M059J (cell line): ENCODE data around the gene PPP3CA. TPM values are rescaled to one million over a fixed set of nuclear protein-coding genes. Genes with fewer than 3 reads are reported as not detected.
A peak's percentile ranks its signal among the peaks of the same experiment; 100 is the strongest.

Experiments
- DNase-seq: peaks from one replicate; pipeline ENCODE4 v3.0.0-alpha.2; 2012; ENCODE audit warnings: low read depth
- total RNA-seq: library from RNA; depleted of rRNA; stranded (reverse); fragments of >200 nt; shearing (Covaris generic); gene quantifications from 2 replicates; pipeline ENCODE4 v1.2.3, GENCODE V29; 2014

The PPP3CA gene
- total RNA-seq, 1 experiment from 2014 or later: 30.3 TPM

GRCh38 chr4:101288365-101289145 is 58.8 kb downstream of the PPP3CA start:
- no peak for DNase-seq

- DNase-seq: no peak
Observed at GRCh38 chr4:101287324-101287723, 60.0 kb downstream of the PPP3CA start.

- DNase-seq: no peak
Observed at GRCh38 chr4:101286663-101287062, 60.7 kb downstream of the PPP3CA start.

- DNase-seq: no peak
Observed at GRCh38 chr4:101285985-101286384, 61.3 kb downstream of the PPP3CA start.

- peak; percentile 32 for DNase-seq
Observed at GRCh38 chr4:101284546-101284945, 62.8 kb downstream of the PPP3CA start.

- DNase-seq: no peak
Observed at GRCh38 chr4:101283434-101283833, 63.9 kb downstream of the PPP3CA start.

- DNase-seq: no peak
Observed at GRCh38 chr4:101282076-101282844, 65.1 kb downstream of the PPP3CA start.

- no peak for DNase-seq
Observed at GRCh38 chr4:101280866-101281600, 66.3 kb downstream of the PPP3CA start.

GRCh38 chr4:101279377-101279871 is 67.9 kb downstream of the PPP3CA start:
- peak; percentile 77 for DNase-seq

GRCh38 chr4:101277671-101278070 is 69.7 kb downstream of the PPP3CA start:
- DNase-seq: peak; percentile 34

- no peak for DNase-seq
Observed at GRCh38 chr4:101276661-101277060, 70.7 kb downstream of the PPP3CA start.

- no peak for DNase-seq
Observed at GRCh38 chr4:101274888-101275752, 72.2 kb downstream of the PPP3CA start.

- DNase-seq: peak; percentile 7
Observed at GRCh38 chr4:101271516-101271915, 75.8 kb downstream of the PPP3CA start.

- no peak for DNase-seq
Observed at GRCh38 chr4:101269682-101270081, 77.6 kb downstream of the PPP3CA start.

GRCh38 chr4:101265816-101266172 is 81.5 kb downstream of the PPP3CA start:
- DNase-seq: no peak

GRCh38 chr4:101264993-101265815 is 82.1 kb downstream of the PPP3CA start:
- peak; percentile 49 for DNase-seq

- no peak for DNase-seq
Observed at GRCh38 chr4:101264512-101264911, 82.8 kb downstream of the PPP3CA start.

- no peak for DNase-seq
Observed at GRCh38 chr4:101262683-101263082, 84.6 kb downstream of the PPP3CA start.

GRCh38 chr4:101259876-101260275 is 87.5 kb downstream of the PPP3CA start:
- no peak for DNase-seq

- DNase-seq: no peak
Observed at GRCh38 chr4:101258883-101259282, 88.4 kb downstream of the PPP3CA start.
